Calu3 (cell line): ENCODE results near the gene CD40. TPM values are rescaled to one million over a fixed set of nuclear protein-coding genes. Genes with fewer than 3 reads are reported as not detected.

ENCODE experiments used
- BruUV-seq: library from RNA; stranded (reverse); fragments of 400-500 nt; replicated peaks from 2 replicates; lab custom pipeline; 2021; lab: Mats Ljungman, UMichigan
- CTCF ChIA-PET: fragments of 300-600 bp; sonication (Branson Sonifier 250); formaldehyde crosslinking; loops from one replicate; lab custom pipeline; 2022; ENCODE audit warnings: antibody characterized with exemption; lab: Charles Lee
- DNase-seq: peaks from one replicate; pipeline ENCODE4 v3.0.0; 2022
- H3K27ac Mint-ChIP-seq: one replicate; pipeline ENCODE4 v1.8.0; 2022; ENCODE audit warnings: mixed read lengths; ENCODE audit not compliant: unreplicated experiment
- H3K27me3 Mint-ChIP-seq: one replicate; pipeline ENCODE4 v1.8.0; 2022; ENCODE audit warnings: mixed read lengths; ENCODE audit not compliant: unreplicated experiment
- H3K36me3 Mint-ChIP-seq: one replicate; pipeline ENCODE4 v1.8.0; 2022; ENCODE audit warnings: mild to moderate bottlenecking, moderate library complexity, mixed read lengths; ENCODE audit not compliant: insufficient read depth, unreplicated experiment
- H3K4me1 Mint-ChIP-seq: one replicate; pipeline ENCODE4 v1.8.0; 2022; ENCODE audit warnings: mild to moderate bottlenecking, low read depth, mixed read lengths; ENCODE audit not compliant: unreplicated experiment
- H3K4me3 Mint-ChIP-seq: one replicate; pipeline ENCODE4 v1.8.0; 2022; ENCODE audit warnings: mild to moderate bottlenecking, low read depth, moderate library complexity, mixed read lengths; ENCODE audit not compliant: unreplicated experiment
- H3K9me3 Mint-ChIP-seq: one replicate; pipeline ENCODE4 v1.8.0; 2022; ENCODE audit warnings: low read depth, mixed read lengths; ENCODE audit not compliant: unreplicated experiment
- intact Hi-C: fragments of 100-400 bp; cut with micrococcal nuclease; formaldehyde crosslinking; loops from one replicate; pipeline ENCODE4 v1.10.0; 2022; ENCODE audit not compliant: unreplicated experiment
- total RNA-seq: library from RNA; stranded (reverse); gene quantifications from 2 replicates; pipeline ENCODE4 v1.2.3, GENCODE V29; 2022
- TF ChIP-seq, protein P1 (sequence below): fragments of 200-600 bp; IDR thresholded peaks from one replicate; pipeline ENCODE4 v1.8.0; 2022; ENCODE audit warnings: antibody characterized with exemption; ENCODE audit not compliant: unreplicated experiment

The CD40 gene
- total RNA-seq, 1 experiment from 2014 or later: 13.6 TPM

GRCh38 chr20:46078954-46079353, 39.2 kb upstream of the CD40 start:
- intact Hi-C loops: no loop called here

DNA sequence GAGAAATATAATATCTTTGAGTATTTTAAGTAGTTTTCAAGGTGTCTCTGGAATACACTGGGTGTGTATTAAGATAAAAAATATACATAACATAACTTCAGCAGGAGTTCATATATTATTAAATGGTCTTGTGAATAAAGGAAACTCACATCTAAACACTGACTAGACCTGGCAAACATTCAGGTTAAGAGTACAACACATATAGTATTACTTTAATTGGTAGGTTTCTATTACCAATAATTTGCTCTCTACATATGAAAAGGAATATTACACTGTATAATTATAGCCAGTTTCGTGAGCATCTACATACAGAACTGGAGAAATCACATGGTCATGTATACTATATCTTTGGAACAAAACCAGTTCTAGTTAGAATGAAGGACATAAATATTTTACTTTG, 37.0 kb upstream of the CD40 start:
- no peak for DNase-seq
- Mint-ChIP-seq H3K9me3 (no peaks in the 10 kb centered on the region), H3K4me1 (peaks cover 17% of the 10 kb centered on the region), H3K27me3 (no peaks in the 10 kb centered on the region), H3K4me3 (no peak overlapping the region), H3K27ac (no peak overlapping the region), H3K36me3 (no peaks in the 10 kb centered on the region)
- CTCF ChIA-PET: no interaction called here
- TF ChIP-seq, protein P1, sequence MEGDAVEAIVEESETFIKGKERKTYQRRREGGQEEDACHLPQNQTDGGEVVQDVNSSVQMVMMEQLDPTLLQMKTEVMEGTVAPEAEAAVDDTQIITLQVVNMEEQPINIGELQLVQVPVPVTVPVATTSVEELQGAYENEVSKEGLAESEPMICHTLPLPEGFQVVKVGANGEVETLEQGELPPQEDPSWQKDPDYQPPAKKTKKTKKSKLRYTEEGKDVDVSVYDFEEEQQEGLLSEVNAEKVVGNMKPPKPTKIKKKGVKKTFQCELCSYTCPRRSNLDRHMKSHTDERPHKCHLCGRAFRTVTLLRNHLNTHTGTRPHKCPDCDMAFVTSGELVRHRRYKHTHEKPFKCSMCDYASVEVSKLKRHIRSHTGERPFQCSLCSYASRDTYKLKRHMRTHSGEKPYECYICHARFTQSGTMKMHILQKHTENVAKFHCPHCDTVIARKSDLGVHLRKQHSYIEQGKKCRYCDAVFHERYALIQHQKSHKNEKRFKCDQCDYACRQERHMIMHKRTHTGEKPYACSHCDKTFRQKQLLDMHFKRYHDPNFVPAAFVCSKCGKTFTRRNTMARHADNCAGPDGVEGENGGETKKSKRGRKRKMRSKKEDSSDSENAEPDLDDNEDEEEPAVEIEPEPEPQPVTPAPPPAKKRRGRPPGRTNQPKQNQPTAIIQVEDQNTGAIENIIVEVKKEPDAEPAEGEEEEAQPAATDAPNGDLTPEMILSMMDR: no peak
- BruUV-seq: no TSS peak
- intact Hi-C loops: no loop called here

More at GRCh38 chr20:46078954-46079353, 39.2 kb upstream of the CD40 start:
- no peak overlapping the region for H3K4me3 Mint-ChIP-seq
- CTCF ChIA-PET: interaction anchor here (1.8 kb wide), 1 partner anchor 10 kb away, joined by 4 read pairs; no protein-coding TSS in a partner anchor
- H3K9me3 Mint-ChIP-seq: no peaks in the 10 kb centered on the region
- no peak for DNase-seq
- TF ChIP-seq, protein P1: no peak
- H3K27ac Mint-ChIP-seq: no peak overlapping the region
- no TSS peak for BruUV-seq
- no peaks in the 10 kb centered on the region for H3K27me3 Mint-ChIP-seq
- no peaks in the 10 kb centered on the region for H3K4me1 Mint-ChIP-seq
- H3K36me3 Mint-ChIP-seq: no peaks in the 10 kb centered on the region

GRCh38 chr20:46083101-46083500, 35.0 kb upstream of the CD40 start:
- CTCF ChIA-PET: no interaction called here
- H3K36me3 Mint-ChIP-seq: peaks cover 3% of the 10 kb centered on the region
- H3K27ac Mint-ChIP-seq: no peak overlapping the region
- BruUV-seq: no TSS peak
- peaks cover 35% of the 10 kb centered on the region for H3K4me1 Mint-ChIP-seq
- intact Hi-C loops: no loop called here
- no peaks in the 10 kb centered on the region for H3K27me3 Mint-ChIP-seq
- H3K9me3 Mint-ChIP-seq: no peaks in the 10 kb centered on the region
- TF ChIP-seq, protein P1: no peak
- no peak for DNase-seq
- no peak overlapping the region for H3K4me3 Mint-ChIP-seq

- CTCF ChIA-PET: no interaction called here
- H3K4me3 Mint-ChIP-seq: no peak overlapping the region
- intact Hi-C loops: no loop called here
- no peak for DNase-seq
- H3K9me3 Mint-ChIP-seq: no peaks in the 10 kb centered on the region
- H3K4me1 Mint-ChIP-seq: peaks cover 39% of the 10 kb centered on the region
- TF ChIP-seq, protein P1: no peak
- H3K27ac Mint-ChIP-seq: no peak overlapping the region
- no TSS peak for BruUV-seq
- no peaks in the 10 kb centered on the region for H3K27me3 Mint-ChIP-seq
- H3K36me3 Mint-ChIP-seq: peaks cover 7% of the 10 kb centered on the region
Observed at GRCh38 chr20:46083531-46084061, 34.5 kb upstream of the CD40 start.
